PC-3 (cell line): ENCODE measurements around the gene STX12. TPM values are rescaled to one million over a fixed set of nuclear protein-coding genes. Genes with fewer than 3 reads are reported as not detected.

ENCODE experiments used
- ATAC-seq: fragments of 200-7000 bp; cut with Tn5 transposase; 2 replicates; pipeline ENCODE4 v1.9.1; 2020; ENCODE audit warnings: mild to moderate bottlenecking, moderate library complexity
- BruUV-seq: library from RNA; stranded (reverse); fragments of 400-500 nt; replicated peaks from 2 replicates; lab custom pipeline; 2021; lab: Mats Ljungman, UMichigan
- CTCF ChIA-PET: fragments of 300-600 bp; sonication (Branson Sonifier 250); formaldehyde crosslinking; loops from one replicate; lab custom pipeline; 2022; ENCODE audit warnings: antibody characterized with exemption; lab: Charles Lee
- POLR2A ChIA-PET: fragments of 300-600 bp; sonication (Branson Sonifier 250); formaldehyde crosslinking; loops from one replicate; lab custom pipeline; 2022; ENCODE audit warnings: antibody characterized with exemption; ENCODE audit not compliant: unreplicated experiment; lab: Charles Lee
- DNase-seq: peaks from one replicate; pipeline ENCODE4 v3.0.0-alpha.2; 2015
- H2AFZ ChIP-seq: fragments of 300-600 bp; sonication (generic); 2 replicates; pipeline ENCODE4 v1.6.0; 2016; ENCODE audit warnings: antibody characterized with exemption, low read length
- H3F3A ChIP-seq: fragments of 300-600 bp; sonication (generic); one replicate; pipeline ENCODE4 v1.6.0; 2017; ENCODE audit warnings: antibody characterized with exemption, low read length, control low read depth, mild to moderate bottlenecking; ENCODE audit not compliant: unreplicated experiment
- H3K27ac ChIP-seq: fragments of 300-600 bp; sonication (generic); 2 replicates; pipeline ENCODE4 v1.5.1; 2016; ENCODE audit warnings: mild to moderate bottlenecking, low read length
- H3K27me3 ChIP-seq: fragments of 300-600 bp; sonication (generic); 2 replicates; pipeline ENCODE4 v1.6.1; 2016; ENCODE audit warnings: low read length, mixed read lengths
- H3K36me3 ChIP-seq: fragments of 300-600 bp; sonication (generic); 2 replicates; pipeline ENCODE4 v1.6.1; 2016; ENCODE audit warnings: low read depth, mixed run types, low read length, mixed read lengths
- H3K4me1 ChIP-seq: fragments of 300-600 bp; sonication (generic); 2 replicates; pipeline ENCODE4 v1.5.1; 2016; ENCODE audit warnings: low read length; ENCODE audit not compliant: insufficient read depth
- H3K4me2 ChIP-seq: fragments of 300-600 bp; sonication (generic); 2 replicates; pipeline ENCODE4 v1.6.0; 2016; ENCODE audit warnings: low read length
- H3K4me3 ChIP-seq: fragments of 300-600 bp; sonication (generic); 2 replicates; pipeline ENCODE4 v1.5.1; 2016; ENCODE audit warnings: mild to moderate bottlenecking, low read length, mixed read lengths
- H3K79me2 ChIP-seq: fragments of 300-600 bp; sonication (generic); 2 replicates; pipeline ENCODE4 v1.6.1; 2017; ENCODE audit warnings: low read length, mixed read lengths
- H3K9ac ChIP-seq: fragments of 300-600 bp; sonication (generic); 2 replicates; pipeline ENCODE4 v1.6.0; 2016; ENCODE audit warnings: mild to moderate bottlenecking, low read length
- H3K9me2 ChIP-seq: fragments of 300-600 bp; sonication (generic); replicated peaks from 2 replicates; pipeline ENCODE4 v1.6.1; 2016; ENCODE audit warnings: mixed run types, low read length, mixed read lengths
- H3K9me3 ChIP-seq: fragments of 300-600 bp; sonication (generic); 2 replicates; pipeline ENCODE4 v1.6.1; 2016; ENCODE audit warnings: low read length, mixed read lengths
- H4K20me1 ChIP-seq: fragments of 300-600 bp; sonication (generic); 2 replicates; pipeline ENCODE4 v1.6.1; 2016; ENCODE audit warnings: low read length, mixed read lengths
- EZH2 ChIP-seq: fragments of 300-600 bp; sonication (generic); IDR thresholded peaks from one replicate; pipeline ENCODE4 v1.6.1; 2017; ENCODE audit warnings: antibody characterized with exemption, mild to moderate bottlenecking, low read length; ENCODE audit not compliant: unreplicated experiment
- EZH2phosphoT487 ChIP-seq: fragments of 300-600 bp; sonication (generic); IDR thresholded peaks from 2 replicates; pipeline ENCODE4 v1.6.1; 2018; ENCODE audit warnings: mild to moderate bottlenecking, antibody characterized with exemption, low read length, borderline replicate concordance
- intact Hi-C: fragments of 100-400 bp; cut with micrococcal nuclease; formaldehyde crosslinking; loops from 2 replicates; pipeline ENCODE4 v1.9.0; 2023
- total RNA-seq: library from RNA; depleted of rRNA; stranded (reverse); fragments of >200 nt; gene quantifications from 2 replicates; pipeline ENCODE4 v1.2.3, GENCODE V29; 2014
- TF ChIP-seq, protein P1 (sequence below): fragments of 300-600 bp; sonication (generic); conservative IDR thresholded peaks from 2 replicates; pipeline ENCODE4 v1.5.1; 2017; ENCODE audit warnings: antibody characterized with exemption, low read depth, mild to moderate bottlenecking, low read length

The STX12 gene
- total RNA-seq, 1 experiment from 2014 or later, result 28.5 TPM

DNA sequence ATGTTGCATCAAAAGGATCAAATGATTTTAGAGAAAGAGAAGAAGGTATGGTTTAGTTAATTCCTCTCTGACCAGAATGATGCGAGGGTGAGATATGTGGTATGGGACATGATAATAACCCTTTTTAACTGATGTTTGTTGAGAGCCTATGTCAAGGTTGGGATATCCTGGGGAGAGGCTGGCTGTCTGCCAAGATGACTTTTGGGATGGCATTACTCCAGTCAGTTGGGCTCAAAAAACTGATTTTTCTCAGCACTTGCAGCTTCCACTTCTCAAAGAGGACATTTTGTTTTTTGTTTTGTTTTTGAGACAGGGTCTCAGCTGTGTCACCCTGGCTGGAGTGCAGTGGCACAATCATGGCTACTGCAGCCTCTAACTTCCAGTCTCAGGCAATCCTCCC, 17.7 kb upstream of the STX12 start:
- Histone ChIP-seq H3K27me3 (no peaks in the 10 kb centered on the region), H3F3A (no peaks in the 10 kb centered on the region), H3K79me2 (no peaks in the 10 kb centered on the region), H3K9ac (no peak overlapping the region), H3K9me2 (no peaks in the 10 kb centered on the region), H3K4me1 (no peaks in the 10 kb centered on the region), H3K4me3 (no peak overlapping the region), H3K9me3 (no peaks in the 10 kb centered on the region), H3K4me2 (no peak overlapping the region), H2AFZ (no peak overlapping the region), H4K20me1 (no peaks in the 10 kb centered on the region), H3K27ac (no peak overlapping the region), H3K36me3 (no peaks in the 10 kb centered on the region)
- BruUV-seq, result no TSS peak
- TF ChIP-seq, protein P1, sequence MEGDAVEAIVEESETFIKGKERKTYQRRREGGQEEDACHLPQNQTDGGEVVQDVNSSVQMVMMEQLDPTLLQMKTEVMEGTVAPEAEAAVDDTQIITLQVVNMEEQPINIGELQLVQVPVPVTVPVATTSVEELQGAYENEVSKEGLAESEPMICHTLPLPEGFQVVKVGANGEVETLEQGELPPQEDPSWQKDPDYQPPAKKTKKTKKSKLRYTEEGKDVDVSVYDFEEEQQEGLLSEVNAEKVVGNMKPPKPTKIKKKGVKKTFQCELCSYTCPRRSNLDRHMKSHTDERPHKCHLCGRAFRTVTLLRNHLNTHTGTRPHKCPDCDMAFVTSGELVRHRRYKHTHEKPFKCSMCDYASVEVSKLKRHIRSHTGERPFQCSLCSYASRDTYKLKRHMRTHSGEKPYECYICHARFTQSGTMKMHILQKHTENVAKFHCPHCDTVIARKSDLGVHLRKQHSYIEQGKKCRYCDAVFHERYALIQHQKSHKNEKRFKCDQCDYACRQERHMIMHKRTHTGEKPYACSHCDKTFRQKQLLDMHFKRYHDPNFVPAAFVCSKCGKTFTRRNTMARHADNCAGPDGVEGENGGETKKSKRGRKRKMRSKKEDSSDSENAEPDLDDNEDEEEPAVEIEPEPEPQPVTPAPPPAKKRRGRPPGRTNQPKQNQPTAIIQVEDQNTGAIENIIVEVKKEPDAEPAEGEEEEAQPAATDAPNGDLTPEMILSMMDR, result no peak
- TF ChIP-seq EZH2phosphoT487 (no peak), EZH2 (no peak)
- CTCF ChIA-PET, result no interaction called here
- no peak for ATAC-seq
- intact Hi-C loops, result no loop called here
- DNase-seq, result no peak
- POLR2A ChIA-PET, result no interaction called here

DNA sequence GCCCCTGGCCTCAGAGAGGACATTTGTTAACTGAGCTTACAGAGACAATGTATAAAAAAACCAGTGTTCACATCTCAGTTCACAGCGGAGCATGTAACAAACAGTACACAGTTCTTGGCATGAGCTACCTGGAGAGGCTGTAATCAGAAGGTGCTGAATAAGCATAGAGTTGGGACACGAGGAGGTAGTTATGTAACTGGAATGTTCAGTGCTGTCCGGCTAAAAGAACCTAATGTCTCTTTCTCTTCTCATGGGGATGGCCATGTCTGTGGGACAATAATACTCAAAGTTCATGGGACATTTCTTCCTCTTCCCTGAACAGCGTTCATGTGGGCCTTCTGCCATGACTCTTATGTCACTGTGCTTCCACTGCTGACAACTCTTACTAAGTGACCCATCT, 17.2 kb upstream of the STX12 start:
- H3K27me3 ChIP-seq, result no peaks in the 10 kb centered on the region

DNA sequence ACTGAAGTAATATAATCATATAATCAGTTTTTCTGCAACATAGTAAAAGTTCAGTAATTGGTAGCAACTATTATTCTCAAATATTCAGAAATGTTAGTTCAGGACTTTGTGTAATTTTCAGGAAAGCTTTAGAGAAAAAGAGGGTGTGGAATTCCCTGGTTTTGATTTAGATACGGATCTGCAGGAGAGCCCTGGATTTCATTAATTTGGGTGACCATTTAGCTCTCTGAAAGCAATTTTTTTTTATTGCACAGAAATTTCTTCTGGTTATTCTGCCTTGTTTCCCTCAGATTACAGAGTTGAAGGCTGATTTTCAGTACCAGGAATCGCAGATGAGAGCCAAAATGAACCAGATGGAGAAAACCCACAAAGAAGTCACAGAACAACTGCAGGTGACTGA, 13.8 kb upstream of the STX12 start:
- TF ChIP-seq, protein P1, result no peak
- no peak for TF ChIP-seq EZH2phosphoT487
- no peak for TF ChIP-seq EZH2
- no TSS peak for BruUV-seq
- Histone ChIP-seq H2AFZ (no peak overlapping the region), H3K9me3 (no peaks in the 10 kb centered on the region), H4K20me1 (no peaks in the 10 kb centered on the region), H3K4me1 (no peaks in the 10 kb centered on the region), H3K4me3 (no peak overlapping the region), H3K36me3 (no peaks in the 10 kb centered on the region), H3F3A (no peaks in the 10 kb centered on the region), H3K27ac (no peak overlapping the region), H3K9me2 (no peaks in the 10 kb centered on the region), H3K79me2 (no peaks in the 10 kb centered on the region), H3K4me2 (no peak overlapping the region), H3K27me3 (no peaks in the 10 kb centered on the region), H3K9ac (no peak overlapping the region)
- intact Hi-C loops, result no loop called here
- CTCF ChIA-PET, result no interaction called here
- DNase-seq (no peak), ATAC-seq (no peak)
- POLR2A ChIA-PET, result interaction anchor here (0.7 kb wide), 1 partner anchor 14 kb away, joined by 26 read pairs; the partner anchor contains the start of gene STX12

More for the DNA sequence above, 17.2 kb upstream of the STX12 start:
- CTCF ChIA-PET, result no interaction called here
- intact Hi-C loops, result no loop called here
- Histone ChIP-seq H3K4me2 (no peak overlapping the region), H3K27ac (no peak overlapping the region), H2AFZ (no peak overlapping the region), H3K9ac (no peak overlapping the region), H3K4me3 (no peak overlapping the region), H3K36me3 (no peaks in the 10 kb centered on the region), H4K20me1 (no peaks in the 10 kb centered on the region), H3F3A (no peaks in the 10 kb centered on the region), H3K79me2 (no peaks in the 10 kb centered on the region), H3K9me2 (no peaks in the 10 kb centered on the region), H3K9me3 (no peaks in the 10 kb centered on the region), H3K4me1 (no peaks in the 10 kb centered on the region)
- DNase-seq, result no peak
- ATAC-seq, result no peak
- TF ChIP-seq EZH2phosphoT487 (no peak), EZH2 (no peak)
- TF ChIP-seq, protein P1, result no peak
- BruUV-seq, result no TSS peak
- POLR2A ChIA-PET, result no interaction called here
